ENCODE results near the gene PDE4D. TPM values are rescaled to one million over a fixed set of nuclear protein-coding genes. Genes with fewer than 3 reads are reported as not detected.
A peak's percentile ranks its signal among the peaks of the same experiment; 100 is the strongest.
"Not testable (repeated sequence)": the region's sequence is repeated elsewhere in the genome, so short reads cannot be mapped to it uniquely, and the experiment has no call there.

The PDE4D gene
- polyA plus RNA-seq, 4 donors = 17.5 to 31.9 (median 22.8) TPM

GRCh38 chr5:59487772-59488729, 405.5 kb downstream of the PDE4D start:
- DNase-seq (ENCODE audit: low read depth in 4 of 4, low spot score in 3 of 4) = no peak

GRCh38 chr5:59487068-59487686, 406.3 kb downstream of the PDE4D start:
- no peak for DNase-seq (ENCODE audit: low read depth in 4 of 4, low spot score in 3 of 4)

- no peak for DNase-seq (ENCODE audit: low read depth in 4 of 4, low spot score in 3 of 4)
Observed at GRCh38 chr5:59486508-59486907, 407.0 kb downstream of the PDE4D start.

GRCh38 chr5:59485629-59486439, 407.7 kb downstream of the PDE4D start:
- DNase-seq (ENCODE audit: low read depth in 4 of 4, low spot score in 3 of 4) = no peak

- no peak for DNase-seq (ENCODE audit: low read depth in 4 of 4, low spot score in 3 of 4)
Observed at GRCh38 chr5:59485107-59485506, 408.4 kb downstream of the PDE4D start.

GRCh38 chr5:59484618-59485017, 408.9 kb downstream of the PDE4D start:
- DNase-seq (ENCODE audit: low read depth in 4 of 4, low spot score in 3 of 4) = no peak

GRCh38 chr5:59483971-59484472, 409.5 kb downstream of the PDE4D start:
- no peak for DNase-seq (ENCODE audit: low read depth in 4 of 4, low spot score in 3 of 4)

- no peak for DNase-seq (ENCODE audit: low read depth in 4 of 4, low spot score in 3 of 4)
Observed at GRCh38 chr5:59479086-59479485, 414.4 kb downstream of the PDE4D start.

- DNase-seq (ENCODE audit: low read depth in 4 of 4, low spot score in 3 of 4) = no peak
Observed at GRCh38 chr5:59474324-59474723, 419.2 kb downstream of the PDE4D start.

GRCh38 chr5:59473611-59474010, 419.9 kb downstream of the PDE4D start:
- DNase-seq (ENCODE audit: low read depth in 4 of 4, low spot score in 3 of 4) = no peak

- DNase-seq (ENCODE audit: low read depth in 4 of 4, low spot score in 3 of 4) = no peak
Observed at GRCh38 chr5:59471463-59471862, 422.1 kb downstream of the PDE4D start.

GRCh38 chr5:59467969-59468368, 425.6 kb downstream of the PDE4D start:
- no peak for DNase-seq (ENCODE audit: low read depth in 4 of 4, low spot score in 3 of 4)

GRCh38 chr5:59466271-59466670, 427.3 kb downstream of the PDE4D start:
- peak in 1 of 4 donors; percentile 12 for DNase-seq (ENCODE audit: low read depth in 4 of 4, low spot score in 3 of 4)

- no peak for DNase-seq (ENCODE audit: low read depth in 4 of 4, low spot score in 3 of 4)
Observed at GRCh38 chr5:59464969-59465368, 428.6 kb downstream of the PDE4D start.

- DNase-seq (ENCODE audit: low read depth in 4 of 4, low spot score in 3 of 4) = not testable (repeated sequence)
Observed at GRCh38 chr5:59463618-59464166, 429.8 kb downstream of the PDE4D start.

- no peak for DNase-seq (ENCODE audit: low read depth in 4 of 4, low spot score in 3 of 4)
Observed at GRCh38 chr5:59462956-59463355, 430.6 kb downstream of the PDE4D start.

GRCh38 chr5:59460368-59461153, 433.0 kb downstream of the PDE4D start:
- no peak for DNase-seq (ENCODE audit: low read depth in 4 of 4, low spot score in 3 of 4)

GRCh38 chr5:59458966-59459729, 434.4 kb downstream of the PDE4D start:
- no peak for DNase-seq (ENCODE audit: low read depth in 4 of 4, low spot score in 3 of 4)

GRCh38 chr5:59458321-59458720, 435.2 kb downstream of the PDE4D start:
- no peak for DNase-seq (ENCODE audit: low read depth in 4 of 4, low spot score in 3 of 4)

All from left renal pelvis (tissue), 4 donors.